ENCODE results near the gene MRPS5.
"Not testable (repeated sequence)": the region's sequence is repeated elsewhere in the genome, so short reads cannot be mapped to it uniquely, and the experiment has no call there.

MRPS5 gene

GRCh38 chr2:95040426-95040825 is 81.2 kb downstream of the MRPS5 start:
- no peak for TF ChIP-seq CTCF (IDR thresholded peaks at IDR 0.05; ENCODE audit: unreplicated experiment in 3 of 3)
- Mint-ChIP-seq H3K4me3 (no peak overlapping the region), H3K36me3 (ENCODE audit: low read depth) (no peaks in the 10 kb centered on the region), H3K9me3 (peaks cover 18% of the 10 kb centered on the region), H3K27ac (peak overlapping the region in 1 of 3 experiments; percentile 1), H3K27me3 (ENCODE audit: low read depth) (peaks cover 24% of the 10 kb centered on the region), H3K4me1 (peaks cover 22% of the 10 kb centered on the region)

GRCh38 chr2:95039978-95040377 is 81.6 kb downstream of the MRPS5 start:
- peaks cover 18% of the 10 kb centered on the region for H3K9me3 Mint-ChIP-seq
- H3K4me1 Mint-ChIP-seq: peaks cover 22% of the 10 kb centered on the region
- H3K4me3 Mint-ChIP-seq: no peak overlapping the region
- TF ChIP-seq CTCF (IDR thresholded peaks at IDR 0.05; ENCODE audit: unreplicated experiment in 3 of 3): no peak
- peaks cover 24% of the 10 kb centered on the region for H3K27me3 Mint-ChIP-seq (ENCODE audit: low read depth)
- peak overlapping the region in 1 of 3 experiments; percentile 1 for H3K27ac Mint-ChIP-seq
- no peaks in the 10 kb centered on the region for H3K36me3 Mint-ChIP-seq (ENCODE audit: low read depth)

- no peaks in the 10 kb centered on the region for H3K36me3 Mint-ChIP-seq (ENCODE audit: low read depth)
- peaks cover 30% of the 10 kb centered on the region for H3K27me3 Mint-ChIP-seq (ENCODE audit: low read depth)
- H3K4me1 Mint-ChIP-seq: peaks cover 20% of the 10 kb centered on the region
- no peak overlapping the region for H3K27ac Mint-ChIP-seq
- H3K4me3 Mint-ChIP-seq: no peak overlapping the region
- no peak for TF ChIP-seq CTCF (IDR thresholded peaks at IDR 0.05; ENCODE audit: unreplicated experiment in 3 of 3)
- H3K9me3 Mint-ChIP-seq: peaks cover 18% of the 10 kb centered on the region
These were observed 82.2 kb downstream of the MRPS5 start for GRCh38 chr2:95039363-95039762.

GRCh38 chr2:95038635-95039298 is 82.8 kb downstream of the MRPS5 start:
- Mint-ChIP-seq H3K4me1 (peaks cover 14% of the 10 kb centered on the region), H3K4me3 (no peak overlapping the region), H3K27ac (no peak overlapping the region), H3K9me3 (peaks cover 18% of the 10 kb centered on the region), H3K27me3 (ENCODE audit: low read depth) (peaks cover 28% of the 10 kb centered on the region), H3K36me3 (ENCODE audit: low read depth) (no peaks in the 10 kb centered on the region)
- TF ChIP-seq CTCF (IDR thresholded peaks at IDR 0.05; ENCODE audit: unreplicated experiment in 3 of 3): no peak

GRCh38 chr2:95037841-95038585 is 83.6 kb downstream of the MRPS5 start:
- Mint-ChIP-seq H3K27me3 (ENCODE audit: low read depth) (peaks cover 21% of the 10 kb centered on the region), H3K9me3 (peaks cover 18% of the 10 kb centered on the region)

GRCh38 chr2:95037384-95037839 is 84.2 kb downstream of the MRPS5 start:
- peaks cover 25% of the 10 kb centered on the region for H3K27me3 Mint-ChIP-seq (ENCODE audit: low read depth)
- peak overlapping the region in 1 of 3 experiments; percentile 51 for H3K27ac Mint-ChIP-seq
- no peak for TF ChIP-seq CTCF (IDR thresholded peaks at IDR 0.05; ENCODE audit: unreplicated experiment in 3 of 3)
- H3K4me1 Mint-ChIP-seq: peaks cover 5% of the 10 kb centered on the region
- peaks cover 18% of the 10 kb centered on the region for H3K9me3 Mint-ChIP-seq
- no peak overlapping the region for H3K4me3 Mint-ChIP-seq
- H3K36me3 Mint-ChIP-seq (ENCODE audit: low read depth): no peaks in the 10 kb centered on the region

More at GRCh38 chr2:95037841-95038585, 83.6 kb downstream of the MRPS5 start:
- peak overlapping the region in 2 of 3 experiments; percentile 18 to 22 for H3K27ac Mint-ChIP-seq
- not testable (repeated sequence) for H3K4me3 Mint-ChIP-seq; H3K36me3 Mint-ChIP-seq (ENCODE audit: low read depth); H3K4me1 Mint-ChIP-seq

Measured in nephron (organoid).